IMR-90 (cell line): ENCODE measurements around the gene UNC79. TPM values are rescaled to one million over a fixed set of nuclear protein-coding genes. Genes with fewer than 3 reads are reported as not detected.

Experiments
- ATAC-seq: fragments of 200-7000 bp; cut with Tn5 transposase; 2 replicates; pipeline ENCODE4 v1.9.1; 2020; ENCODE audit warnings: low read depth, mild to moderate bottlenecking, moderate library complexity
- BruUV-seq: library from RNA; stranded (reverse); fragments of 400-500 nt; replicated peaks from 2 replicates; lab custom pipeline; 2021; lab: Mats Ljungman, UMichigan
- CTCF ChIA-PET: fragments of 300-600 bp; formaldehyde crosslinking; extraction: SDS; loops from one replicate; lab custom pipeline; 2021; ENCODE audit warnings: antibody characterized with exemption; lab: Yijun Ruan, JAX
- POLR2A ChIA-PET: fragments of 300-600 bp; sonication (Branson Sonifier 250); formaldehyde crosslinking; loops from one replicate; lab custom pipeline; 2022; ENCODE audit warnings: antibody characterized with exemption; ENCODE audit not compliant: unreplicated experiment; lab: Charles Lee
- DNase-seq: peaks from one replicate; pipeline ENCODE4 v3.0.0; 2013
- H2AFZ ChIP-seq: replicated peaks from 2 replicates; pipeline ENCODE3; 2013; ENCODE audit warnings: low read length, mild to moderate bottlenecking; ENCODE audit not compliant: poor library complexity
- H2AK5ac ChIP-seq: 2 replicates; pipeline ENCODE4 v1.6.1; 2013; ENCODE audit warnings: low read depth, low read length, inconsistent platforms
- H2AK9ac ChIP-seq: replicated peaks from 2 replicates; pipeline ENCODE3; 2013; ENCODE audit warnings: mild to moderate bottlenecking, low read depth, low read length, moderate library complexity; ENCODE audit not compliant: poor library complexity
- H2BK120ac ChIP-seq: 2 replicates; pipeline ENCODE4 v1.6.1; 2013; ENCODE audit warnings: low read depth, low read length, inconsistent platforms
- H2BK15ac ChIP-seq: 3 replicates; pipeline ENCODE4 v1.6.1; 2013; ENCODE audit warnings: low read depth, low read length, inconsistent platforms
- H2BK20ac ChIP-seq: 2 replicates; pipeline ENCODE4 v1.6.1; 2013; ENCODE audit warnings: low read depth, mild to moderate bottlenecking, inconsistent platforms, low read length, moderate library complexity
- H2BK5ac ChIP-seq: 2 replicates; pipeline ENCODE4 v1.6.1; 2013; ENCODE audit warnings: mild to moderate bottlenecking, low read depth, low read length, inconsistent platforms; ENCODE audit not compliant: poor library complexity, severe bottlenecking
- H3K14ac ChIP-seq: replicated peaks from 2 replicates; pipeline ENCODE4 v1.6.1; 2013; ENCODE audit warnings: low read depth, low read length, inconsistent platforms
- H3K18ac ChIP-seq: 2 replicates; pipeline ENCODE4 v1.6.1; 2013; ENCODE audit warnings: low read depth, low read length, control low read depth
- H3K23ac ChIP-seq: 2 replicates; pipeline ENCODE4 v1.6.1; 2013; ENCODE audit warnings: low read depth, low read length, inconsistent platforms
- H3K27ac ChIP-seq: 2 replicates; pipeline ENCODE4 v1.5.1; 2013; ENCODE audit warnings: mild to moderate bottlenecking, control low read depth, low read length; ENCODE audit not compliant: insufficient read depth
- H3K27me3 ChIP-seq: 2 replicates; pipeline ENCODE4 v1.6.1; 2013; ENCODE audit warnings: low read length; ENCODE audit not compliant: control insufficient read depth, insufficient read depth
- H3K36me3 ChIP-seq: 2 replicates; pipeline ENCODE4 v1.6.1; 2013; ENCODE audit warnings: low read length, mixed read lengths; ENCODE audit not compliant: control insufficient read depth, insufficient read depth
- H3K4ac ChIP-seq: 2 replicates; pipeline ENCODE4 v1.6.1; 2013; ENCODE audit warnings: low read depth, low read length, inconsistent platforms
- H3K4me1 ChIP-seq: 2 replicates; pipeline ENCODE4 v1.6.1; 2013; ENCODE audit warnings: low read length, mixed read lengths; ENCODE audit not compliant: control insufficient read depth, insufficient read depth
- H3K4me2 ChIP-seq: 2 replicates; pipeline ENCODE4 v1.6.1; 2013; ENCODE audit warnings: low read depth, mild to moderate bottlenecking, control low read depth, low read length, moderate library complexity
- H3K4me3 ChIP-seq: 2 replicates; pipeline ENCODE4 v1.5.1; 2013; ENCODE audit warnings: low read depth, mild to moderate bottlenecking, control low read depth, low read length, moderate library complexity; ENCODE audit not compliant: insufficient read depth
- H3K56ac ChIP-seq: 2 replicates; pipeline ENCODE4 v1.6.1; 2013; ENCODE audit warnings: low read length, inconsistent platforms; ENCODE audit not compliant: insufficient read depth; ENCODE audit errors: extremely low read depth
- H3K79me1 ChIP-seq, 2 experiments: 2 replicates each; pipeline ENCODE4 v1.6.1; 2013; ENCODE audit warnings: low read length in 2 of 2, inconsistent platforms in 1 of 2, low read depth in 1 of 2
- H3K9ac ChIP-seq: 2 replicates; pipeline ENCODE4 v1.6.1; 2013; ENCODE audit warnings: low read depth, low read length, control low read depth
- H3K9me1 ChIP-seq: 2 replicates; pipeline ENCODE4 v1.6.1; 2013; ENCODE audit warnings: low read length, inconsistent platforms; ENCODE audit not compliant: insufficient read depth
- H3K9me3 ChIP-seq: 2 replicates; pipeline ENCODE4 v1.6.1; 2013; ENCODE audit warnings: low read length; ENCODE audit not compliant: control insufficient read depth, insufficient read depth
- H4K20me1 ChIP-seq: 2 replicates; pipeline ENCODE4 v1.6.1; 2013; ENCODE audit warnings: low read length, inconsistent platforms; ENCODE audit not compliant: insufficient read depth
- H4K5ac ChIP-seq: 2 replicates; pipeline ENCODE4 v1.6.1; 2013; ENCODE audit warnings: mild to moderate bottlenecking, low read depth, low read length, control low read depth
- H4K8ac ChIP-seq, 2 experiments: 2 replicates each; pipeline ENCODE4 v1.6.1; 2013; ENCODE audit warnings: low read depth in 2 of 2, low read length in 2 of 2, control low read depth in 1 of 2, inconsistent platforms in 1 of 2
- H4K91ac ChIP-seq: 2 replicates; pipeline ENCODE4 v1.6.1; 2013; ENCODE audit warnings: low read depth, low read length, inconsistent platforms; ENCODE audit not compliant: insufficient read depth
- BHLHE40 ChIP-seq: fragments of 150-350 bp; IDR thresholded peaks from 2 replicates; pipeline ENCODE4 v1.6.1; 2016; ENCODE audit warnings: mild to moderate bottlenecking, low read depth, low read length
- CEBPB ChIP-seq: IDR thresholded peaks from 2 replicates; pipeline ENCODE4 v1.6.1; 2012; ENCODE audit warnings: low read depth, low read length, improper control_type of control experiment
- CHD1 ChIP-seq: IDR thresholded peaks from 2 replicates; pipeline ENCODE4 v1.6.1; 2012; ENCODE audit warnings: low read depth, low read length, improper control_type of control experiment
- ELK1 ChIP-seq: fragments of 150-350 bp; IDR thresholded peaks from 2 replicates; pipeline ENCODE4 v1.6.1; 2016; ENCODE audit warnings: low read depth, mild to moderate bottlenecking, low read length, moderate library complexity, borderline replicate concordance
- FOS ChIP-seq: fragments of 150-350 bp; IDR thresholded peaks from 2 replicates; pipeline ENCODE4 v1.6.1; 2016; ENCODE audit warnings: low read depth, low read length
- MAFK ChIP-seq: IDR thresholded peaks from 2 replicates; pipeline ENCODE4 v1.6.1; 2012; ENCODE audit warnings: low read depth, low read length, improper control_type of control experiment
- MXI1 ChIP-seq: IDR thresholded peaks from 2 replicates; pipeline ENCODE4 v1.6.1; 2012; ENCODE audit warnings: low read depth, mild to moderate bottlenecking, low read length, moderate library complexity, borderline replicate concordance
- NFE2L2 ChIP-seq: fragments of 150-350 bp; IDR thresholded peaks from 2 replicates; pipeline ENCODE4 v1.6.1; 2016; ENCODE audit warnings: low read depth, mild to moderate bottlenecking, low read length
- POLR2A ChIP-seq: IDR thresholded peaks from 2 replicates; pipeline ENCODE4 v1.6.1; 2012; ENCODE audit warnings: mild to moderate bottlenecking, low read depth, low read length
- RAD21 ChIP-seq: IDR thresholded peaks from 2 replicates; pipeline ENCODE4 v1.6.1; 2012; ENCODE audit warnings: low read length, improper control_type of control experiment
- RCOR1 ChIP-seq: IDR thresholded peaks from 2 replicates; pipeline ENCODE4 v1.6.1; 2012; ENCODE audit warnings: mild to moderate bottlenecking, low read length, improper control_type of control experiment; ENCODE audit not compliant: insufficient replicate concordance
- RFX5 ChIP-seq: IDR thresholded peaks from 2 replicates; pipeline ENCODE4 v1.8.0; 2012; ENCODE audit warnings: low read depth, mild to moderate bottlenecking, low read length, moderate library complexity
- SMC3 ChIP-seq: fragments of 150-350 bp; IDR thresholded peaks from 2 replicates; pipeline ENCODE4 v1.6.1; 2016; ENCODE audit warnings: low read depth, mild to moderate bottlenecking, antibody characterized with exemption, low read length, moderate library complexity
- WGBS, 2 experiments: methylation state at CpG; one replicate each; pipeline versions ENCODE4 v1.1.5 to v1.1.7; 2013; ENCODE audit warnings: missing lambda C conversion rate in 2 of 2; ENCODE audit not compliant: insufficient read length in 1 of 2; ENCODE audit errors: extremely low coverage in 2 of 2; 5-methylcytosine and 5-hydroxymethylcytosine counted together
- dilution Hi-C: fragments of 300-500 bp; cut with HindIII; formaldehyde crosslinking; loops from one replicate; pipeline ENCODE4 v1.14.3; 2018; ENCODE audit warnings: low sequenced_read_pairs; ENCODE audit not compliant: unreplicated experiment
- in situ Hi-C: fragments of 300-500 bp; cut with MboI; formaldehyde crosslinking; loops from 3 replicates; pipeline ENCODE4 v1.14.3; 2019; ENCODE audit warnings: low sequenced_read_pairs, inconsistent platforms, mixed read lengths
- intact Hi-C: fragments of 100-400 bp; cut with micrococcal nuclease; formaldehyde crosslinking; loops from 2 replicates; pipeline ENCODE4 v1.10.0; 2022
- polyA plus RNA-seq, 3 experiments: library from polyadenylated mRNA; depleted of rRNA; stranded (reverse); fragments of >200 nt; gene quantifications; 2 replicates each; pipeline ENCODE4 v1.2.3, GENCODE V29; 2012; ENCODE audit warnings: low replicate concordance in 1 of 3
- total RNA-seq: library from RNA; depleted of rRNA; stranded (reverse); fragments of >200 nt; gene quantifications from 2 replicates; pipeline ENCODE4 v1.2.3, GENCODE V29; 2012
- TF ChIP-seq, protein P1 (sequence below): fragments of 150-350 bp; IDR thresholded peaks from 2 replicates; pipeline ENCODE4 v1.6.1; 2017; ENCODE audit warnings: mild to moderate bottlenecking, antibody characterized with exemption, low read length, low read depth

UNC79 gene
- total and polyA plus RNA-seq, 2 of the 4 experiments (the other 2 are of a cell fraction): under 0.01 TPM

DNA sequence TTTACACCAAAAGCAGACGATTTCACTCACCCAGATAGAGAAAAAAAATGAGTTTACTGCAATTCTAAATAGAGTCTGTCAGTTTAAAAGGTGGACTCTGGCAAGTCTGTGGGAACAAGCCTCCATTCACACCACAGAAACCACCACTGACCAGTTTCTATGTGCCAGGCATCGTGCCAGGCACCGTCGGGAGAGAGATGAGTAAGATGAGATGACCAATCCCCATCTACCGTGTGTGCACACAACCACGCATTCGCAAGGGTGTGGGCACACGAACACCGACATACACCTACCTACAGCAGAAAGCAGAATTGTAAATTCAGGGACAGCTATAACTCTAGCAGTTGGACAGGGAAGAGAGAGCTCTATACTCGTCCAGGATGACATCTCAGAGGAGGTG, 299.3 kb downstream of the UNC79 start:
- CTCF ChIA-PET: no interaction called here
- H3K4me1 ChIP-seq: no peaks in the 10 kb centered on the region
- no peaks in the 10 kb centered on the region for H4K20me1 ChIP-seq
- no peak overlapping the region for H2BK120ac ChIP-seq
- no peak overlapping the region for H3K56ac ChIP-seq
- H4K8ac ChIP-seq: no peak overlapping the region
- no peak overlapping the region for H3K14ac ChIP-seq
- no peak overlapping the region for H4K5ac ChIP-seq
- POLR2A ChIA-PET: no interaction called here
- no peak for DNase-seq
- H3K9ac ChIP-seq: no peak overlapping the region
- dilution Hi-C loops (no loop called here), intact Hi-C loops (no loop called here), in situ Hi-C loops (no loop called here)
- H3K23ac ChIP-seq: no peak overlapping the region
- H3K18ac ChIP-seq: no peak overlapping the region
- no peaks in the 10 kb centered on the region for H3K36me3 ChIP-seq
- no peak overlapping the region for H2BK20ac ChIP-seq
- BruUV-seq: no TSS peak
- no peak overlapping the region for H3K4me2 ChIP-seq
- H2BK15ac ChIP-seq: no peak overlapping the region
- H4K91ac ChIP-seq: no peak overlapping the region
- H3K4me3 ChIP-seq: no peak overlapping the region
- H2AK9ac ChIP-seq: no peak overlapping the region
- no peak overlapping the region for H2BK5ac ChIP-seq
- H3K9me3 ChIP-seq: peaks cover 30% of the 10 kb centered on the region
- no peak overlapping the region for H2AK5ac ChIP-seq
- H3K4ac ChIP-seq: no peak overlapping the region
- no peaks in the 10 kb centered on the region for H3K27me3 ChIP-seq
- no peak overlapping the region for H3K27ac ChIP-seq
- no peak overlapping the region for H2AFZ ChIP-seq
- H3K79me1 ChIP-seq: no peaks in the 10 kb centered on the region
- no peak for ATAC-seq
- H3K9me1 ChIP-seq: no peaks in the 10 kb centered on the region
- no peak for TF ChIP-seq MXI1
- no peak for TF ChIP-seq CEBPB
- TF ChIP-seq RAD21: no peak
- no peak for TF ChIP-seq MAFK
- no peak for TF ChIP-seq CHD1
- TF ChIP-seq SMC3: no peak
- no peak for TF ChIP-seq BHLHE40
- no peak for TF ChIP-seq POLR2A
- no peak for TF ChIP-seq ELK1
- no peak for TF ChIP-seq FOS
- TF ChIP-seq NFE2L2: no peak
- TF ChIP-seq RCOR1: no peak
- no peak for TF ChIP-seq RFX5
- TF ChIP-seq, protein P1, sequence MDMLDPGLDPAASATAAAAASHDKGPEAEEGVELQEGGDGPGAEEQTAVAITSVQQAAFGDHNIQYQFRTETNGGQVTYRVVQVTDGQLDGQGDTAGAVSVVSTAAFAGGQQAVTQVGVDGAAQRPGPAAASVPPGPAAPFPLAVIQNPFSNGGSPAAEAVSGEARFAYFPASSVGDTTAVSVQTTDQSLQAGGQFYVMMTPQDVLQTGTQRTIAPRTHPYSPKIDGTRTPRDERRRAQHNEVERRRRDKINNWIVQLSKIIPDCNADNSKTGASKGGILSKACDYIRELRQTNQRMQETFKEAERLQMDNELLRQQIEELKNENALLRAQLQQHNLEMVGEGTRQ: no peak
- 20% methylated on average over 1 of the region's 10 CpGs; no CpG with 5 or more reads in 1 of the 2 experiments for WGBS, 2 experiments
